AG10803 (cell line): Measurements from ENCODE around the gene RPL15.

Experiments used
- DNase-seq: peaks from one replicate; pipeline ENCODE4 v3.0.0; 2010; ENCODE audit warnings: low read depth
- H3K4me3 ChIP-seq: 2 replicates; pipeline ENCODE4 v1.5.1; 2011; ENCODE audit warnings: mild to moderate bottlenecking, low read length, control low read depth
- CTCF ChIP-seq: conservative IDR thresholded peaks from 2 replicates; pipeline ENCODE4 v1.5.1; 2011; ENCODE audit warnings: mild to moderate bottlenecking, low read length, control low read depth, inconsistent platforms

The RPL15 gene

GRCh38 chr3:23961066-23961465, 44.1 kb downstream of the RPL15 start:
- no peak for TF ChIP-seq CTCF
- DNase-seq: peak; percentile 23
- no peak overlapping the region for H3K4me3 ChIP-seq

- no peak overlapping the region for H3K4me3 ChIP-seq
- TF ChIP-seq CTCF: no peak
- DNase-seq: no peak
These were observed 45.0 kb downstream of the RPL15 start for GRCh38 chr3:23961913-23962312.

GRCh38 chr3:23964537-23965235, 47.8 kb downstream of the RPL15 start:
- H3K4me3 ChIP-seq: no peak overlapping the region
- no peak for TF ChIP-seq CTCF
- DNase-seq: peak; percentile 11

GRCh38 chr3:23966328-23966727, 49.4 kb downstream of the RPL15 start:
- H3K4me3 ChIP-seq: no peak overlapping the region
- TF ChIP-seq CTCF: no peak
- DNase-seq: peak; percentile 61

GRCh38 chr3:23968463-23969184, 51.7 kb downstream of the RPL15 start:
- no peak for TF ChIP-seq CTCF
- no peak overlapping the region for H3K4me3 ChIP-seq
- DNase-seq: peak; percentile 52

GRCh38 chr3:23969393-23969792, 52.5 kb downstream of the RPL15 start:
- H3K4me3 ChIP-seq: no peak overlapping the region
- TF ChIP-seq CTCF: no peak
- DNase-seq: no peak
